ENCODE data around the gene CLDN16. TPM values are rescaled to one million over a fixed set of nuclear protein-coding genes. Genes with fewer than 3 reads are reported as not detected.

Gene CLDN16
- polyA plus RNA-seq, 1 donor from 2014 or later: not detected

- no peaks in the 10 kb centered on the region for H3K9me3 ChIP-seq (ENCODE audit: low read length)
- H3F3A ChIP-seq (ENCODE audit: insufficient read depth, low read length, poor library complexity, severe bottlenecking): no peaks in the 10 kb centered on the region
- H3K4me2 ChIP-seq (ENCODE audit: low read length): no peak overlapping the region
- H3K79me2 ChIP-seq (replicated peaks; ENCODE audit: insufficient read depth, low read length): no peaks in the 10 kb centered on the region
- H3K36me3 ChIP-seq (ENCODE audit: insufficient read depth, low read length): no peaks in the 10 kb centered on the region
- H3K4me3 ChIP-seq (ENCODE audit: low read length): no peak overlapping the region
- no peak overlapping the region for H3K9ac ChIP-seq (ENCODE audit: low read length)
- H3K27ac ChIP-seq (ENCODE audit: low read length): no peak overlapping the region
- H3K9me2 ChIP-seq (ENCODE audit: insufficient read depth, low read length): no peaks in the 10 kb centered on the region
- H4K20me1 ChIP-seq (ENCODE audit: insufficient read depth): no peaks in the 10 kb centered on the region
- no peak overlapping the region for H2AFZ ChIP-seq (ENCODE audit: low read depth, low read length)
- TF ChIP-seq SMC3 (conservative IDR thresholded peaks at IDR 0.05; ENCODE audit: poor library complexity): no peak
- TF ChIP-seq REST (IDR thresholded peaks at IDR 0.05; ENCODE audit: borderline replicate concordance): no peak
- TF ChIP-seq MXI1 (conservative IDR thresholded peaks at IDR 0.05; ENCODE audit: poor library complexity, severe bottlenecking): no peak
- no peak for TF ChIP-seq CTCF (IDR thresholded peaks at IDR 0.05; ENCODE audit: poor library complexity, severe bottlenecking)
- TF ChIP-seq TAF1 (IDR thresholded peaks at IDR 0.05; ENCODE audit: low read depth): no peak
- TF ChIP-seq EZH2 (IDR thresholded peaks at IDR 0.05; ENCODE audit: borderline replicate concordance, insufficient read depth, low read length, poor library complexity, severe bottlenecking): no peak
- no peak for TF ChIP-seq POLR2AphosphoS5 (IDR thresholded peaks at IDR 0.05)
- TF ChIP-seq RAD21 (conservative IDR thresholded peaks at IDR 0.05): no peak
- TF ChIP-seq EP300 (conservative IDR thresholded peaks at IDR 0.05; ENCODE audit: poor library complexity, severe bottlenecking): no peak
- no peaks in the 10 kb centered on the region for H3K27me3 ChIP-seq (ENCODE audit: insufficient read depth, low read depth, low read length)
These were observed 2.0 kb upstream of the CLDN16 start for GRCh38 chr3:190385731-190386688.

GRCh38 chr3:190388703-190389102 lies 740 bp downstream of the CLDN16 start:
- no peaks in the 10 kb centered on the region for H3K9me3 ChIP-seq (ENCODE audit: low read length)
- H3K9me2 ChIP-seq (ENCODE audit: insufficient read depth, low read length): no peaks in the 10 kb centered on the region
- H2AFZ ChIP-seq (ENCODE audit: low read depth, low read length): no peak overlapping the region
- no peak overlapping the region for H3K4me2 ChIP-seq (ENCODE audit: low read length)
- H3K36me3 ChIP-seq (ENCODE audit: insufficient read depth, low read length): no peaks in the 10 kb centered on the region
- no peaks in the 10 kb centered on the region for H3K79me2 ChIP-seq (replicated peaks; ENCODE audit: insufficient read depth, low read length)
- H3K27ac ChIP-seq (ENCODE audit: low read length): no peak overlapping the region
- H4K20me1 ChIP-seq (ENCODE audit: insufficient read depth): no peaks in the 10 kb centered on the region
- H3F3A ChIP-seq (ENCODE audit: insufficient read depth, low read length, poor library complexity, severe bottlenecking): no peaks in the 10 kb centered on the region
- H3K27me3 ChIP-seq (ENCODE audit: insufficient read depth, low read depth, low read length): no peaks in the 10 kb centered on the region
- H3K4me3 ChIP-seq (ENCODE audit: low read length): no peak overlapping the region
- H3K9ac ChIP-seq (ENCODE audit: low read length): no peak overlapping the region
- TF ChIP-seq CTCF (IDR thresholded peaks at IDR 0.05; ENCODE audit: poor library complexity, severe bottlenecking) (no peak), TAF1 (IDR thresholded peaks at IDR 0.05; ENCODE audit: low read depth) (no peak), POLR2AphosphoS5 (IDR thresholded peaks at IDR 0.05) (no peak), EP300 (conservative IDR thresholded peaks at IDR 0.05; ENCODE audit: poor library complexity, severe bottlenecking) (no peak), RAD21 (conservative IDR thresholded peaks at IDR 0.05) (no peak), EZH2 (IDR thresholded peaks at IDR 0.05; ENCODE audit: borderline replicate concordance, insufficient read depth, low read length, poor library complexity, severe bottlenecking) (no peak), MXI1 (conservative IDR thresholded peaks at IDR 0.05; ENCODE audit: poor library complexity, severe bottlenecking) (no peak), SMC3 (conservative IDR thresholded peaks at IDR 0.05; ENCODE audit: poor library complexity) (no peak), REST (IDR thresholded peaks at IDR 0.05; ENCODE audit: borderline replicate concordance) (no peak)

All from neural cell (in vitro differentiated cells).